Activated T-cell treated with anti-CD3 and anti-CD28 coated beads for 4 hours (primary cell): ENCODE data around the gene PDGFC.

ENCODE experiments used
- DNase-seq: peaks from one replicate; pipeline ENCODE4 v3.0.0-alpha.2; 2020

Gene PDGFC

GRCh38 chr4:156778606-156779005, 193.0 kb downstream of the PDGFC start:
- DNase-seq = no peak

GRCh38 chr4:156778093-156778492, 193.5 kb downstream of the PDGFC start:
- DNase-seq = no peak

- no peak for DNase-seq
Measured at GRCh38 chr4:156775813-156776212, 195.8 kb downstream of the PDGFC start.

GRCh38 chr4:156774422-156774821, 197.2 kb downstream of the PDGFC start:
- no peak for DNase-seq

GRCh38 chr4:156773648-156774357, 197.8 kb downstream of the PDGFC start:
- no peak for DNase-seq

GRCh38 chr4:156771171-156771837, 200.3 kb downstream of the PDGFC start:
- DNase-seq = no peak

- DNase-seq = no peak
Measured at GRCh38 chr4:156770140-156770539, 201.5 kb downstream of the PDGFC start.

GRCh38 chr4:156767911-156768415, 203.6 kb downstream of the PDGFC start:
- no peak for DNase-seq

GRCh38 chr4:156766846-156767245, 204.8 kb downstream of the PDGFC start:
- no peak for DNase-seq

- DNase-seq = no peak
Measured at GRCh38 chr4:156765277-156765676, 206.3 kb downstream of the PDGFC start.

- DNase-seq = no peak
Measured at GRCh38 chr4:156764846-156765245, 206.8 kb downstream of the PDGFC start.

- DNase-seq = no peak
Measured at GRCh38 chr4:156764145-156764544, 207.5 kb downstream of the PDGFC start.

- no peak for DNase-seq
Measured at GRCh38 chr4:156763511-156763910, 208.1 kb downstream of the PDGFC start.

- no peak for DNase-seq
Measured at GRCh38 chr4:156762851-156763250, 208.7 kb downstream of the PDGFC start.

- no peak for DNase-seq
Measured at GRCh38 chr4:156756118-156756517, 215.5 kb downstream of the PDGFC start.

GRCh38 chr4:156754832-156755570, 216.6 kb downstream of the PDGFC start:
- no peak for DNase-seq

GRCh38 chr4:156751486-156751885, 220.1 kb downstream of the PDGFC start:
- no peak for DNase-seq

GRCh38 chr4:156749426-156750403, 221.9 kb downstream of the PDGFC start:
- DNase-seq = no peak

GRCh38 chr4:156746111-156746510, 225.5 kb downstream of the PDGFC start:
- DNase-seq = no peak

- no peak for DNase-seq
Measured at GRCh38 chr4:156738766-156739165, 232.8 kb downstream of the PDGFC start.

- DNase-seq = no peak
Measured at GRCh38 chr4:156734965-156735895, 236.4 kb downstream of the PDGFC start.
